HG03039 (cell line): ENCODE results near the gene PARD6B.
"Not testable (repeated sequence)": the region's sequence is repeated elsewhere in the genome, so short reads cannot be mapped to it uniquely, and the experiment has no call there.

Source experiments
- ATAC-seq: cut with Tn5 transposase; IDR thresholded peaks from one replicate; pipeline ENCODE4 v1.9.1; 2021; ENCODE audit warnings: mild to moderate bottlenecking, moderate library complexity; ENCODE audit not compliant: unreplicated experiment

PARD6B gene, protein sequence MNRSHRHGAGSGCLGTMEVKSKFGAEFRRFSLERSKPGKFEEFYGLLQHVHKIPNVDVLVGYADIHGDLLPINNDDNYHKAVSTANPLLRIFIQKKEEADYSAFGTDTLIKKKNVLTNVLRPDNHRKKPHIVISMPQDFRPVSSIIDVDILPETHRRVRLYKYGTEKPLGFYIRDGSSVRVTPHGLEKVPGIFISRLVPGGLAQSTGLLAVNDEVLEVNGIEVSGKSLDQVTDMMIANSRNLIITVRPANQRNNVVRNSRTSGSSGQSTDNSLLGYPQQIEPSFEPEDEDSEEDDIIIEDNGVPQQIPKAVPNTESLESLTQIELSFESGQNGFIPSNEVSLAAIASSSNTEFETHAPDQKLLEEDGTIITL

GRCh38 chr20:50731055-50731929, at the start of gene PARD6B:
Gene PARD6B (plus strand): TSS chr20:50731580. CDS start chr20:50731787, 207 bp downstream.
- peak; percentile 74 for ATAC-seq

DNA sequence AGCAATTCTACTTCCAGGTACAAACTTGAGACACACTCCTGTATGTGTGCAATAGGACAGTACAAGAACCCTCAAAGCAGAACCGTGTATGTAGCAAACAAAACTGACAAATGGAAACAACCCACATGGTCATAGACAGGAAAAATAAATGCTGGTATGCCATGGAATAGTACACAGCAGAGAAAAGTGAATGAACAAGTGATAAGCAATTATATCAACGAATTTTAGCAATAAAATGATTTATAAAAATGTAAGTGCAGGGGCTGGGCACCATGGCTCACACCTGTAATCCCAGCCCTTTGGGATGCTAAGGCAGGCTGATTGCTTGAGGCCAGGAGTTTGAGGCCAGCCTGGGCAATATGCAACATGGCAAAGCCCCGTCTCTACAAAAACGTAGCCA, 49.3 kb upstream of the PARD6B start:
- no peak for ATAC-seq

DNA sequence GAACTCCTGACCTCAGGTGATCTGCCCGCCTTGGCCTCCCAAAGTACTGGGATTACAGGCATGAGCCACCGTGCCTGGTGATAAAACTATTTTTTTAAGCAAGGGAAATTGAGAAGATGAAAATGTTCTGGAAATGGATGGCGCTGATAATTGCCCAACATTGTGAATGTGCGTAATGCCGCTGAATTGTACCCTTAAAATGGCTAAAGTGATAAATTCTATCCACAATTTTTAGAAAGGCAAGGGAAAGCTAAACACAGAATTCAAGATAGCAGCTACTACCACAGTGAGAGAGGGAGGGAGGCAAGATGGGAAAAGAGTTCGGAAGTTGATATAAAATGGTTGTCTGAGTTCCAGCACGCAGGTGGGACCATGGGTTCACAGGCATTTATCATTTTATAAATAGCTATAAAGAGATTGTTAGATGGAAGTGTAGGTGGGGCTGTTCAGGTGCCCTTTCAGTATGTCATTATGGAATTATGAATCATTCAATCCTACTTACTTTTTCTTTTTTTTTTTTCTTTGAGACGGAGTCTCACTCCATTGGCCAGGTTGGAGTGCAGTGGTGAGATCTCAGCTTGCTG, 48.3 kb upstream of the PARD6B start:
- ATAC-seq: no peak

- ATAC-seq: no peak
Observed at GRCh38 chr20:50683570-50683969, 47.8 kb upstream of the PARD6B start.

DNA sequence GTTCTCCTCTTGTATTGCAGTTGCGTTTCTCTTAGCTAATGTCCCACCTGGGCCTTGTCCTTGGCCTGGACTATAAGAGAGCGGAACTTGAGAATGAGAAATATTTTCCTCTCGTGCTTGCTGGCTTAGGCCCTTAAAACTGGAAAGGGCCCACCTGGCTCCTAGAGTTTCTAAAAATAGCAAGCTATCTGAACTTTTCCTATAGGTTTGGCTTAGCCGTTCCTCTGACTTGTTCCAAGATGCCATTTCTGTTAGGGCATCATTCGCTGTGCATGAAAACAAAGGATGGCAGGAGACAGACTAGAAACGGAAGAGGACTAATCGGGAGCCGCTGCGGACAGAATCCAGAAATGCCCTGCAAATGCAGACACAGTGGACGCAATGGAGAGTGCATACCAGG, 44.6 kb upstream of the PARD6B start:
- no peak for ATAC-seq

- ATAC-seq: no peak
Observed at GRCh38 chr20:50688256-50688975, 43.0 kb upstream of the PARD6B start.

- no peak for ATAC-seq
Observed at GRCh38 chr20:50689864-50690649, 41.3 kb upstream of the PARD6B start.

GRCh38 chr20:50690650-50691572, 40.5 kb upstream of the PARD6B start, which contains the start of gene RIPOR3:
Gene RIPOR3 (minus strand): TSS chr20:50691542. CDS start chr20:50691128, 414 bp downstream.
- no peak for ATAC-seq

DNA sequence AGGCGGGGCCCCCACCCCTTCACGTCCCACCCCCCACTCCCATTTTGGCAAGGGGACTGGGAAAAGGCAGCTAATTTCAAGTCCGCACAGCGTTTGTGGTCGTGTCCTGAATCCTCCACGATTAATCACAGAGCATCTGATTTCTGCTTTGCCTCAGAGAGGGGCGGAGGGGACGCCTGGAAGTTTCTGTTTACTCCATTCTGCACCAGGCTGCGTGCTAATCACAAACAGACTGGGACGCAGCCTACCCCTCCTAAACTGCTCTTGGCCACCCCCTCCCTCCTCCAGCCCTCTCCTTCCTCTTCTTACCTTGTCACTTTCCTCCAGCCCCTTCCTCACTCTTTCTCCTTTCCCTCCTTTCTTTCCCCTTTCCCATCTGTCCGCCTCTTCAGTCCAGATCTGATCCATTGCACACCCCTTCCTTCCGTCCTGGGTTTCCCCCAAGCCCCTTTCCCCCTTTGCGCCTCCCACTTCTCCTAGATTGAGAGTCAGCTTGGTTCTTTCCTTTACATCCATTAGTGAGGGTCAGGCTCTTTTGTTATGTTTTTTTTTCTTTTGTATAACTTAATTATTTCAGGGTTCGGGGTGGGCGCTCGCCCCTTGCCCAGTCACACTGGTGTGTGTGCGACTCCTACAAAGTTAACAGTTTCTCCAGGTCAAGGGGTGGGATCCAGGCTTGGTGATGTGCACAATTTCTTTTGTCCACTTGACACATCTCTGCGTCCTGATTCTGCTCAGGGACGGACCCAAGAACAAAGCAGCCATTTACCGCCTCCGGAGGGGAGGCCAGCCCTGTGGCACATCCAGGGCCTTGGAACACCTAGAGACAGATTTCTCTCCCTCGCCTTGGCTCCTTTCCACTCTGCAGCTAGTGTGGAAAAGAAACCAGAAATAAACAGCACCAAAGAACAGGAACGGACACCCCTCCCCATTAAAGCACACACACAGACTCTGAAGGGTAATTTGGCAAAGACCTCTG, 39.5 kb upstream of the PARD6B start:
- no peak for ATAC-seq

DNA sequence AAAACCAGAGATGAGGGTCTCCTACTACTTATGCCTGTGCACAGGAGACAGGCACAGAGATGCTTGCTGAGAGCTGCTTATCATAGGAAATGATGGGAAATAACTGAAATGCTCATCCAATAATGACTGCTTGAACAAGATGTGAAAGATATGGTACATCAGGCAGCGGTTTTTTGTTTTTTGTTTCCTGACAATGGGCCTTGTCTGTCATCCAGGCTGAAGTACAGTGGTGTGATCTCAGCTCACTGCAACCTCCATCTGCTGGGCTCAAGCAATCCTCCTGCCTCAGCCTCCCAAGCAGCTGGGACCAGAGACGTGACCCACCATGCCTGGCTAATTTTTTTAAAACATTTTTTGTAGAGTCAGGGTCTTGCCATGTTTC, 38.8 kb upstream of the PARD6B start:
- ATAC-seq: no peak

GRCh38 chr20:50693001-50693400, 38.4 kb upstream of the PARD6B start:
- ATAC-seq: no peak

DNA sequence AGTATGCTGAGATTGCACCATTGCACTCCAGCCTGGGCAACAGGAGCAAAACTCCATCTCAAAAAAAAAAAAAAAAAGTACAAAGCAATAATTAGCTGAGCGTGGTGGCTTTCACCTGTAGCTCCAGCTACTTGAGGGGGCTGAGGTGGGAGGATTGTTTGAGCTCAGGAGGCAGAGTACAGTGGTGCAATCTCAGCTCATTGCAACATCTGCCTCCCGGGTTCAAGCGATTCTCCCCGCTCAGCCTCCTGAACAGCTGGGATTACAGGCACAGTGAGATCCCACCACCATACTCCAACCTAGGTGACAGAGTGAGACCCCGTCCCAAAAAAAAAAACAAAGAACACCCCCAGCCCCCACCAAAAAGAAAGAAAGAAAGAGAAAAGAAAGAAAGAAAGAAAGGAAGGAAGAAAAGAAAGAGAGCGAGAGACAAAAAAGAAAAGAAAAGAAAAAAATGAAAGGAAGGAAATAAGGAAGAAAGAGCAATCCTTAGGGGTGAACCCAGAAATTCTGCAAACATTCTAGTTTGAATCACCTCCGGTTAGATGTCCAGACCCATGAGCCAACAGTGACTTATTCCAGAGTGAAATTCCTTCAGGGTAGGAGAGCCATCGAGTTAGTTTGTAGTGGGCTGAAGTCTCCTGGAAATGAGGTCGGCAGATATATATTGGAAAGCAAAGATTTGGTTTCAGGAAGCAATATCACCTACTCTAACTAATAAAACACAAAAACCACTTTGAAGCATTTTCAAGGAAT, 36.8 kb upstream of the PARD6B start:
- no peak for ATAC-seq

DNA sequence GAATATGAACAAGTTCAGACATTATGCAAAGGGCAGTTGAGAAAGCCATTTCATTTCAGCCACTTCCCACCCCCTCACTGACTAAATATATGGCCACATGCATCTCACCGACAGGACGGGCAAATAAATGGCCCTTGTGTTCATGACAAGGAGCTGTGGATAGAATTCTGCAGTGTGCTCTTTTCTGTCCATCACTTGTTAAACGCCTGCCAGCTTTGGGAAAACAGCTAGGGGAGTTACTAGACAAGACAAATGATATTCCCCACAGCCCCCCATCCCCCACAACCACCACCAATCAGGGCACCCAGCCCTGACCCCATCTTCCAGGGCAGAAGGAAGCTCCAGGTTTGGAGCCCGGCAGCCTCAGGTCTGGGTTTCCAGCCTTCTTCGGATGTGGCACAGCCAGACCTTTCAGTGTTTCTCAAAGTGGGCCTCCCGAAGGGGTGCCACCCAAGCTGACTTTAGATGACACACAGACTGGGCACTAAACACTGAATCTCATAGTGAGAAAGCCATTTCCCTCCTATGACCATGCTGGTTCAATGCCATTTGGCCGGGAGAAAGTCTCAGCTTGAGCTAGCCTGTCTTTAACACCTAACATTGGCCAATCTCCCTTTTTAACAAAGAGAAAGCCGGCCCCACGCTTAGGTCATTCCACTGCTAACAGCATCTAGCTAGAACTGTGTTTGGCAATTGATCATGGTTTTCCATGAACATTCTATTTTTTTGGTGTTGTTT, 36.1 kb upstream of the PARD6B start:
- no peak for ATAC-seq

- not testable (repeated sequence) for ATAC-seq
Observed at GRCh38 chr20:50698255-50698654, 33.1 kb upstream of the PARD6B start.

GRCh38 chr20:50699688-50700087, 31.7 kb upstream of the PARD6B start:
- ATAC-seq: no peak
